HG03066 (cell line): ENCODE results near the gene MIP.
"Not testable (repeated sequence)": the region's sequence is repeated elsewhere in the genome, so short reads cannot be mapped to it uniquely, and the experiment has no call there.

ENCODE experiments used
- ATAC-seq: cut with Tn5 transposase; IDR thresholded peaks from one replicate; pipeline ENCODE4 v1.9.1; 2021; ENCODE audit warnings: low read depth; ENCODE audit not compliant: unreplicated experiment

Gene MIP

DNA sequence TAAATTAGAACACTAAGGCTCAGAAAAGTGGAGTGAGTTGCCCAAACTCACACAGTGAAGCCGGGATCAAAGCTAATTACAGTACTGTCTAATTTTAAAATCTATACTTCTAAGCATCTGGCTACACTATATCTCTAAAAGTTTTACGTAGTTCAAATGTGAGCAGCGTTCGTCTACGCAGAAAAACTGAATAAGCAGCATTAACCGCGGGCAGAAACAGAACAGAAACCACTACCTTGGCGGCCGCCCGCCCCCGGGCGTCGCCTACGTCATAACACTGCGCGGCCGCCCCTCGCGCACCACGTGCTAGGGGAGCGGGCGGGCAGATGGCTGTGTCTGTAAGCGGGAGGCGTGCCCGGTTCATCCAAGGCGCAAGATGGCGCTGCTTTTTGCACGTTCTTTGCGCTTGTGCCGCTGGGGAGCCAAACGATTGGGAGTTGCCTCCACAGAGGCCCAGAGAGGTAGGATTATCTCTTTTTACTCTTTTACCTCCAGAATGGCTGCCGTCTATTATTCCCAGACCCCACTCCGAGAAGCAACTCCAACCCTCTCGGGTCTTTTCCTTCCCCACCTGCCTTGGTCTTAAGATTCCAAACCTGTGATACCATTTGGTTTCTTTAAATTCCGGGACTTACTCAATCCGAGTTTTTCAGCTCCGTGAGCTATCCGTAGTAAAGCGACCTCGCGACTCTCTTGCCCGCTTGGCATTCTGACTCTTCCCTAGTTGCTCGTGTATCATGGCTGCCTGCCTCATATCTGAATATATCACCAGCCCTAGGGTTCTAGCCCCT, 14.0 kb upstream of the MIP start, which contains the start of gene SPRYD4:
Gene SPRYD4 (plus strand): TSS at position 363 of the 791 bp plus-strand sequence. CDS start 14 bp downstream, at position 377.
- peak; percentile 91 for ATAC-seq

GRCh38 chr12:56462565-56462964, 8.1 kb upstream of the MIP start:
- ATAC-seq = no peak

DNA sequence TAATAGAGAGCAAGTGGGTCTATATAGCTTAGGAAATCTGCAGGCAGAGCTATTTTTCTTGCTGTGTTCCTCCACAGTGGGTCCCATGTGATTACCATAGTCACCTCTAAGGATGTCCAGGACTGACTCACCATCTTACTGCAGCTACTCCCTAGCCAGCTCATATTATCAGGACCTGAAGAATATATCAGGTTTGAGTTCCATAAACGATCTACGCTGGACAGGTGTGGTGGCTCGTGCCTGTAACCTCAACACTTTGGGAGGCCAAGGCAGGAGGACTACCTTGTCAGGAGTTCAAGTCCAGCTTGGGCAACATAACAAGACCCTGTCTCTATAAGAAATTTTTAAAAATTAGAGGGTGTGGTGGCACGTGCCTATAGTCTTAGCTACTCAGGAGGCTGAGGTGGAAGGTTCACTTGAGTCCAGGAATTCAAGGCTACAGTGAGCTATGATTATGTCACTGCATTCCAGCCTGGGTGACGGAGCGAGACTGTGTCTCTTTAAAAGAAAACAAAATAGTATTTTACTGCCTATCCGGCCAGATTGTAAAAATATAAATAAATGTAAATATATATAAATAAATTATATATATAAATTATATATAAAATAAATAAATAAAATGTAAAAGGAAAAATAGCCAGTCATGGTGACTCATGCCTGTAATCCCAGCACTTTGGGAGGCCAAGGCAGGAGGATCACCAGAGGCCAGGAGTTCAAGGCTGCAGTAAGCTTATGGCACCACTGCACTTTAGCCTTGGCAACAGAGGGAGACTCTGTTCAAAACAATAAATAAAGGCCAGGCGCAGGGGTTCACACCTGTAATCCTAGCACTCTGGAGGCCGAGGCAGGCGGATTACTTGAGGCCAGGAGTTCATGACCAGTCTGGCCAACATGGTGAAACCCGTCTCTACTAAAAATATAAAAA, 7.0 kb upstream of the MIP start:
- ATAC-seq = no peak

GRCh38 chr12:56457817-56458216, 3.4 kb upstream of the MIP start:
- ATAC-seq = no peak

DNA sequence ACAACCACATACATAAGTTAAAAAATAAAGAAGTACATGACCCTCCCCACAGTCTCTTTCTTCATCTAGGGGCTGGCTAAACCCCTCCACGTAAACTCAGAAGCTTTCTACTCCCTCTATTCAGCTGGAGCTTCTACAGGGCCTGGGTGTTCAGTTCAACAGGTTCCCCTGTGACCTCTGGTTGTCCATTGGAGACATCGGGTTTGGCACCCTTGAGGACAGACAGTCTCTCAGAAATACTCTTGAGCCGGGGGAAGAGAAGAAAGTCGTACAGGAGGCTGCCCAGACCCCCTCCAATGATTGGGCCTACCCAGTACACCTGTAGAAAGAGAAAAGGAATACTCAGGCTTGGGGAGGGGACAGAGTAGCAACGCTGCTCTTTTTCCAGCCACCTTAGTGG, 3.3 kb downstream of the MIP start:
- no peak for ATAC-seq

- no peak for ATAC-seq
Observed at GRCh38 chr12:56450241-56450640, 4.2 kb downstream of the MIP start.

DNA sequence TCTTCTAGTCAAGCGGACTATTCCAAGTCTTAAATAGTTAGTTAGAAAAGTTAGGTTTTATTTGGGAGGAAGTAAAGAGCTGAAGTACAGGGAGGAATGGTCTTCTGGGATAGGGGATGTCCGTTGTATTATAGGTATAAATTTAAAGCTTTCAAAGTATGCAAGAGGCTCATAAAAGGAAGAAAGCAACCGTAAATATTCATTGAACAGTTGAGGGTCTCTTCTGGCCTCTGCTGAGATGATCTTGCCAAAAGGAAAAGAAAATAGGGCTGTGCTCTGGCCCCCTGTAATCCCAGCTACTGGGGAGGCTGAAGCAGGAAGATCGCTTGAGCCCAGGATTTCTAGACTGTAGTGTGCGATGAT, 4.9 kb downstream of the MIP start:
- no peak for ATAC-seq

GRCh38 chr12:56448860-56449621, 5.4 kb downstream of the MIP start, which contains the start of gene TIMELESS:
Gene TIMELESS, minus strand, starts transcription at chr12:56449426. Its CDS starts 15,256 bp downstream, at chr12:56434170.
- ATAC-seq = peak; percentile 96

DNA sequence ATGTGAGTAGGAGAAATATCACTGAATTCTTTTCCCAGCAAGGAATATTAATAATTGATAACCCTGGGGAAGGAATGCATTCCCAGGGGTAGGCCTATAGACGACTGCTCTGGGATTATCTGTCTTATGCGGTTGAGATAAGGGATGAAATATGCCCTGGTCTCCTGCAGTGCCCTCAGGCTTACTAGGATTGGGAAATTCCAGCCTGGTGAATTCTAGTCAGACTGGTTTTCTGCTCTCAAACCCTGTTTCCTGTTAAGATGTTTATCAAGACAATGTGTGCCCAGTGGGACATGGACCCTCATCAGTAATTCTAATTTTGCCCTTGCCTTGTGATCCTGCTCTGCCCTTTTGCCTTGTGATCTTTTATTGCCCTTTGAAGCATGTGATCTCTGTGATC, 11.2 kb downstream of the MIP start:
- ATAC-seq = not testable (repeated sequence)

GRCh38 chr12:56437430-56438176, 16.9 kb downstream of the MIP start:
- ATAC-seq = no peak

- no peak for ATAC-seq
Observed at GRCh38 chr12:56434828-56435227, 19.6 kb downstream of the MIP start.

DNA sequence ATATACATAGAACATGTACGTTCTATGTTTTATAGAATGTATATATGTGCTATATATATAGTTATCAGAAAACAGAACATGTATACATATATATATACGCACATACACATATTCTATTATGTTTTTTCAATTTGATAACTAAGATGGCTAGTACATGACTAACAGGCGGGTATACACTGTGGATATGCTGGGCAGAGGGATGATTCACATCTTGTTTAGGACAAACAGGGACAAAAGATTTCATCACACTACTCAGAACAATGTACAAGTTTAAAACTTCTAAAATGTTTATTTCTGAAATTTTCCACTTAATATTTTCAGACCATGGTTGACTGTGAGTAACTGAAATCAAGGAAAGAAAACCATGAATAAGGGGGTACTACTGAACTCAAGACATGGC, 22.6 kb downstream of the MIP start:
- ATAC-seq = no peak

- ATAC-seq = no peak
Observed at GRCh38 chr12:56431288-56431687, 23.2 kb downstream of the MIP start.

GRCh38 chr12:56425940-56426438, 28.5 kb downstream of the MIP start:
- no peak for ATAC-seq

DNA sequence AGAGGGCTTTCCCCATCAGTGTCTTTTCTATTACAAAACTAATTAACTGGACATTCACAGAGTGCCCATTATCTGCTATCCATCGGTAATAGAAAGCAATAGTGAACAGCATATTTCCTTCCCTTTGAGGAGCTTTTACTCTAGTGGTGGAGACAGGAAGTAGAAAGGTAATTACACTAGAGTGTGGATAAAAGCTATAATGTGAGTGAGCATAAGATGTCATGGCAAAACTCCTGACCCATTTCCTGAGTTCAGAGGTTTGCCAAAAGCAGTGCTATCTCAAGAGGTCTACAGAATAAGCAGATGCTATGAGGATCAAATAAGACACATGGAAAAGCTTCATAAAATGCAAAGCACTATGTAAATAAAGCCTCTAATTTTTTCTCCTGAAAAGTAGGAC, 29.3 kb downstream of the MIP start:
- ATAC-seq = no peak

GRCh38 chr12:56420411-56420810, 34.0 kb downstream of the MIP start:
- no peak for ATAC-seq

GRCh38 chr12:56417739-56418138, 36.7 kb downstream of the MIP start:
- ATAC-seq = no peak

GRCh38 chr12:56414401-56414800, 40.1 kb downstream of the MIP start:
- ATAC-seq = no peak

- no peak for ATAC-seq
Observed at GRCh38 chr12:56413392-56413791, 41.1 kb downstream of the MIP start.
